Measurements from ENCODE around the gene SIRT1.

DNA sequence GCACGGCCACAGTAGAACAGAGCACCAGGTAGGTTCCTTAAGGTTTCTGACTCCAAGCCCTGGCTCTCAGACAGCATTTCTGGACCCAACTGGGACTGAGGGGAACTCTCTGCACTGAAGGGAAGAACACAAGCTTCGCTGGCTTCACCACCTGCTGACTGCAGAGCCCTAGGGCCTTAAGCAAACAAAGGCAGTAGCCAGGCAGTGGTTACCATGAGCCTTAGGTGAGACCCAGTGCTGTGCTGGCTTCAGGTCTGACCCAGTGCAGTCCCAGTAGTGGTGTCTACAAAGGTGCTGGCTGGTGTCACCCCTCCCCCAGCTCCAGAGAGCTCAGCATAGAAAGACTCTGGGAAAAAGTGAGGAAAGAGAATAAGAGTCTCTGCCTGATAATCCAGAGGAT lies 59.5 kb downstream of the SIRT1 start:
- no peak for TF ChIP-seq BHLHE40 (IDR thresholded peaks at IDR 0.05; ENCODE audit: borderline replicate concordance)
- TF ChIP-seq, protein P1, sequence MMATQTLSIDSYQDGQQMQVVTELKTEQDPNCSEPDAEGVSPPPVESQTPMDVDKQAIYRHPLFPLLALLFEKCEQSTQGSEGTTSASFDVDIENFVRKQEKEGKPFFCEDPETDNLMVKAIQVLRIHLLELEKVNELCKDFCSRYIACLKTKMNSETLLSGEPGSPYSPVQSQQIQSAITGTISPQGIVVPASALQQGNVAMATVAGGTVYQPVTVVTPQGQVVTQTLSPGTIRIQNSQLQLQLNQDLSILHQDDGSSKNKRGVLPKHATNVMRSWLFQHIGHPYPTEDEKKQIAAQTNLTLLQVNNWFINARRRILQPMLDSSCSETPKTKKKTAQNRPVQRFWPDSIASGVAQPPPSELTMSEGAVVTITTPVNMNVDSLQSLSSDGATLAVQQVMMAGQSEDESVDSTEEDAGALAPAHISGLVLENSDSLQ (IDR thresholded peaks at IDR 0.05) = no peak
- TF ChIP-seq NFRKB (IDR thresholded peaks at IDR 0.05) = no peak
- no peak for TF ChIP-seq FOXM1 (IDR thresholded peaks at IDR 0.05; ENCODE audit: borderline replicate concordance)
- no peak for TF ChIP-seq SUZ12 (IDR thresholded peaks at IDR 0.05)
- no peak for TF ChIP-seq FOXA1 (IDR thresholded peaks at IDR 0.05)
- TF ChIP-seq FOXK2 (IDR thresholded peaks at IDR 0.05) = no peak
- no peak for TF ChIP-seq ELF4 (IDR thresholded peaks at IDR 0.05)
- no peak for TF ChIP-seq TARDBP (IDR thresholded peaks at IDR 0.05)
- no peak for TF ChIP-seq SP1 (IDR thresholded peaks at IDR 0.05)
- TF ChIP-seq ARNT (IDR thresholded peaks at IDR 0.05) = no peak

Measured in HEK293T (cell line).